ENCODE results near the gene RIC8A.

Gene RIC8A

GRCh38 chr11:232783-233565 lies 25.5 kb downstream of the RIC8A start:
- no peak overlapping the region for H3K9ac ChIP-seq (ENCODE audit: low read length)
- H4K20me1 ChIP-seq (ENCODE audit: insufficient read depth, low read length), result no peaks in the 10 kb centered on the region
- H3K79me2 ChIP-seq (ENCODE audit: insufficient read depth, low read length), result peaks cover 11% of the 10 kb centered on the region
- no peak overlapping the region for H2AFZ ChIP-seq (ENCODE audit: low read length)
- H3K27me3 ChIP-seq (ENCODE audit: insufficient read depth, low read length), result no peaks in the 10 kb centered on the region
- peaks cover 15% of the 10 kb centered on the region for H3K4me1 ChIP-seq (ENCODE audit: insufficient read depth, low read length, severe bottlenecking)
- no peaks in the 10 kb centered on the region for H3K9me2 ChIP-seq (ENCODE audit: low read depth, low read length)
- no peak overlapping the region for H3K27ac ChIP-seq (ENCODE audit: low read depth, low read length, poor library complexity, severe bottlenecking)
- no peaks in the 10 kb centered on the region for H3K9me3 ChIP-seq (ENCODE audit: low read length)
- no peak overlapping the region for H3K4me2 ChIP-seq (ENCODE audit: low read length)
- H3K4me3 ChIP-seq (ENCODE audit: low read depth, low read length, poor library complexity, severe bottlenecking), result no peak overlapping the region
- no peak for TF ChIP-seq EZH2 (IDR thresholded peaks at IDR 0.05; ENCODE audit: borderline replicate concordance, low read length)
- no peak for TF ChIP-seq CTCF (IDR thresholded peaks at IDR 0.05; ENCODE audit: low read length)
- H3K36me3 ChIP-seq (ENCODE audit: insufficient read depth, low read length), result peaks cover 6% of the 10 kb centered on the region; the same call in 1 of the 2 replicates
- no peaks in the 10 kb centered on the region for H3F3A ChIP-seq (ENCODE audit: insufficient read depth, low read length)

- no peak for TF ChIP-seq EZH2 (IDR thresholded peaks at IDR 0.05; ENCODE audit: borderline replicate concordance, low read length)
- no peak for TF ChIP-seq CTCF (IDR thresholded peaks at IDR 0.05; ENCODE audit: low read length)
- no peaks in the 10 kb centered on the region for H3K27me3 ChIP-seq (ENCODE audit: insufficient read depth, low read length)
- H4K20me1 ChIP-seq (ENCODE audit: insufficient read depth, low read length), result no peaks in the 10 kb centered on the region
- no peak overlapping the region for H2AFZ ChIP-seq (ENCODE audit: low read length)
- peak overlapping the region; percentile 78 for H3K4me3 ChIP-seq (ENCODE audit: low read depth, low read length, poor library complexity, severe bottlenecking)
- no peaks in the 10 kb centered on the region for H3K9me2 ChIP-seq (ENCODE audit: low read depth, low read length)
- peaks cover 23% of the 10 kb centered on the region for H3K4me1 ChIP-seq (ENCODE audit: insufficient read depth, low read length, severe bottlenecking)
- H3K79me2 ChIP-seq (ENCODE audit: insufficient read depth, low read length), result peaks cover 32% of the 10 kb centered on the region
- H3K9ac ChIP-seq (ENCODE audit: low read length), result peak overlapping the region; percentile 77
- H3K27ac ChIP-seq (ENCODE audit: low read depth, low read length, poor library complexity, severe bottlenecking), result no peak overlapping the region
- H3K9me3 ChIP-seq (ENCODE audit: low read length), result no peaks in the 10 kb centered on the region
- H3K36me3 ChIP-seq (ENCODE audit: insufficient read depth, low read length), result peaks cover 20% of the 10 kb centered on the region
- no peaks in the 10 kb centered on the region for H3F3A ChIP-seq (ENCODE audit: insufficient read depth, low read length)
- H3K4me2 ChIP-seq (ENCODE audit: low read length), result peak overlapping the region; percentile 90
Observed at GRCh38 chr11:235180-235579, 27.7 kb downstream of the RIC8A start.

GRCh38 chr11:235609-235996 lies 28.1 kb downstream of the RIC8A start:
- Histone ChIP-seq H3K36me3 (ENCODE audit: insufficient read depth, low read length) (peaks cover 23% of the 10 kb centered on the region), H3K9me2 (ENCODE audit: low read depth, low read length) (no peaks in the 10 kb centered on the region), H3K79me2 (ENCODE audit: insufficient read depth, low read length) (peaks cover 32% of the 10 kb centered on the region), H3K9ac (ENCODE audit: low read length) (peak overlapping the region; percentile 77), H3K4me3 (ENCODE audit: low read depth, low read length, poor library complexity, severe bottlenecking) (peak overlapping the region; percentile 78), H3F3A (ENCODE audit: insufficient read depth, low read length) (no peaks in the 10 kb centered on the region), H3K4me2 (ENCODE audit: low read length) (peak overlapping the region; percentile 90), H3K27ac (ENCODE audit: low read depth, low read length, poor library complexity, severe bottlenecking) (peak overlapping the region; percentile 25), H3K4me1 (ENCODE audit: insufficient read depth, low read length, severe bottlenecking) (peaks cover 23% of the 10 kb centered on the region), H3K27me3 (ENCODE audit: insufficient read depth, low read length) (no peaks in the 10 kb centered on the region), H4K20me1 (ENCODE audit: insufficient read depth, low read length) (no peaks in the 10 kb centered on the region), H3K9me3 (ENCODE audit: low read length) (no peaks in the 10 kb centered on the region), H2AFZ (ENCODE audit: low read length) (no peak overlapping the region)
- TF ChIP-seq CTCF (IDR thresholded peaks at IDR 0.05; ENCODE audit: low read length) (no peak), EZH2 (IDR thresholded peaks at IDR 0.05; ENCODE audit: borderline replicate concordance, low read length) (no peak)

Measured in OCI-LY1 (cell line).